GM19467 (cell line): Measurements from ENCODE around the gene C2CD4C.
"Not testable (repeated sequence)": the region's sequence is repeated elsewhere in the genome, so short reads cannot be mapped to it uniquely, and the experiment has no call there.

Experiments
- ATAC-seq: cut with Tn5 transposase; IDR thresholded peaks from one replicate; pipeline ENCODE4 v1.9.1; 2021; ENCODE audit warnings: mild to moderate bottlenecking, moderate library complexity; ENCODE audit not compliant: unreplicated experiment

C2CD4C gene

DNA sequence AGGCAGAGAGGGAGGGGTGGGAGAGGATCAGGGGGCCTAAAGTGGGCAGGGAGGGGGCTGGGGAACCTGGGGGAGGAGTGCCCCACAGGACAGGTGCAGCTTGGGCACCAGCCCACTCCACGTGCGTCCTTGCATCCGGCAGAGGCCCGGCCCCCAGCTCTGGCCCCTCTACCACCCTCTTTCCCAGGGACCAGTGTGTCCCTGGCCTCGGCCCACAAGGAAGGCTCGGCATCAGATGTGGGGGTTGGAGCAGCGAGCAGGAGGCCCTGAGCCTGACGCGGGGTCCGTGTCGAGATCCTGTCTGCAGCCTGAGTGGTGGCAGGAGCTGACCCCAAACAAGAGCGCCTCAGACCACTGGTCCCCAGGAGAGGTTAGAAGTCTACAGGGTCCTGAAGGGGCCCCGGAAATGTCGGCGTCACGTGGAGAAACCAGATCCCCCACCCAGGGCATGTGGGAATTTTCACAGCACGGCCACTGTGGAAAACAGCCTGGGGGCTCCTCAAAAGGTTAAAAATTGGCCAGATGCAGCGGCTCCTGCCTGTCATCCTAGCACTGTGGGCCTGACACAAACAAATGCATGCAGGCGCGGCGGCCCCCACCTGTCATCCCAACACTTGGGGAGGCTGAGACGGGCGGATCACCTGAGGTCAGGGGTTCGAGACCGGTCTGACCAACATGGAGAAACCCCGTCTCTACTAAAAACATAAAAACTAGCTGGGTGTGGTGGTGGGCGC lies 30.4 kb upstream of the C2CD4C start:
- no peak for ATAC-seq

- no peak for ATAC-seq
Measured at GRCh38 chr19:438416-438958, 29.5 kb upstream of the C2CD4C start.

DNA sequence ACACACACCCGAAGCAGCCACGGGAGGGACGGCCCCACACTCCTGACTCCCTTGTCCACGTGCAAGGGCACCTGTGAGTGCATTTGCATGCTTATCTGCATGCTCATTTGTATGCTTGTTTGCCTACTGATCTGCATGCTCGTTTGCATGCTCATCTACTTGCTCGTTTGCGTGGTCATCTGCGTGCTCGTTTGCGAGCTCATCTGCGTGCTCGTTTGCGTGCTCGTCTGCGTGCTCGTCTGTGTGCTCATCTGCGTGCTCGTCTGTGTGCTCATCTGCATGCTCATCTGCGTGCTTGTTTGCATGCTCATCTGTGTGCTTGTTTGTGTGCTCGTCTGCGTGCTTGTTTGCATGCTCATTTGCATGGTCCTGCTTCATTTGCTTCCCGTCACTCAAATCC lies 28.1 kb upstream of the C2CD4C start:
- ATAC-seq, result no peak

- no peak for ATAC-seq
Measured at GRCh38 chr19:436413-436950, 27.5 kb upstream of the C2CD4C start.

DNA sequence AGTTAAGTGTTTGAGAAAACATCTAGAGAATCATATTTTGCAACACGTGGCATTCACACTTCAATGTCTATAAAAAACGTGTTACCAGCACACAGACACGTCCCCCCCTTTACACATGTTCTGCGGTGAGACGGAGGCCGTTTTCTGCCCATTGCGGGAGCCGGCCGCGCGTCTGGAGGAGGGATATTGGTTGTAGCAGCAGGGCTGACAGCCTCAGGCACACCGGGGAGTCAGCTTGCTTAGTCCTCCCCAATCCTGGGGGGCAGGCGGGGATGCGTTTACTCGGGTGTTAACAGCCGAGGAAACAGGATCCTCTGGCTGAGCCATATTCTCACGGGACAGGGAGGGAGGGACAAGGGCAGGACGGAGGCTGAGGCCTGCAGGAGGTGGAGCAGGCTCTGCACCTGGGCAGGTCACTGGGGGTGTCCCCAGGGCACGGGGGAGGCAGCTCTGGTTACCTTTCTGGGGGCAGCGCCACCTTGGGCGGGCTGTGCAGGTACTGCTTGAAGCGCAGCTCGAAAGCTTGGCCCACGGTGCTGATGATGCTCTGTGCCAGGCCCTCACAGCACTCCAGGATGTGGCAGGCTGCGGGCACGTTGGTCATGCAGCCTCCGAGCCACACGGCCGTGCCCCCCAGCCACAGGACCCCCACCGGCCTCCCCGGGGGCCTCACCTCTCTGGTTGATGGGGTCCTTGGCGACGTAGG lies 26.9 kb upstream of the C2CD4C start:
- no peak for ATAC-seq

DNA sequence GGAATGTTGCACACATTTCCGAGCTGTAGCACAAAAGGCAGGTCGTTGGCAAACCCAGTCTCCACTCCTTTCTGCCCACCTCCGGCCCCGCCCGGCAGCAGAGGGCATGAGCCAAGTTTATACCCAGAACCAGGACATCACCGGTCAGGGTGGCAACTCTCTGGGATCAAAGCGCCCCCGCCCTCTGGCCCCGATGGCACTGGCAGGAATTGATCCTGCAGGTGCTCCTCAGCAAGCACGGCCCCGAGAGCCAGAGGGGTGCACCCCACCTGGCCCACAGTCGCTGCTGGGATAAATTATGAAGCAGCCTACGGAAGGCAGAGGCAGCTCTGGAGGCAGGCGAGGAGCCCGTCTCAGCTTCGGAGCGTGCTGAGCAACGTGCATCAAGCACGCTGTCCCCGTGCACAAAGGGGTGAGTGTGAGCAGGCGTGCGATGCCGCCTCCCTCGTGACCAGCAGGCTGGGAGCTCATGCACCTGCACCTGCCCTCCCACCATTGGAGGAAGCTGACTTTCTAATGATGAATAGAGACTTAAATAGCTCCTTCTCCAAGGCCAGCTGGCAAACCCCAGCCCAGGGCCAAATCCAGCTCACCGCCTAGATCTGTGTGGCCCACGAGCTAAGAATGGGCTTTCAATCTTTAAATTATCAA lies 26.2 kb upstream of the C2CD4C start:
- ATAC-seq, result no peak

GRCh38 chr19:434152-434960 lies 25.4 kb upstream of the C2CD4C start:
- ATAC-seq, result no peak

- no peak for ATAC-seq
Measured at GRCh38 chr19:430701-431100, 21.8 kb upstream of the C2CD4C start.

DNA sequence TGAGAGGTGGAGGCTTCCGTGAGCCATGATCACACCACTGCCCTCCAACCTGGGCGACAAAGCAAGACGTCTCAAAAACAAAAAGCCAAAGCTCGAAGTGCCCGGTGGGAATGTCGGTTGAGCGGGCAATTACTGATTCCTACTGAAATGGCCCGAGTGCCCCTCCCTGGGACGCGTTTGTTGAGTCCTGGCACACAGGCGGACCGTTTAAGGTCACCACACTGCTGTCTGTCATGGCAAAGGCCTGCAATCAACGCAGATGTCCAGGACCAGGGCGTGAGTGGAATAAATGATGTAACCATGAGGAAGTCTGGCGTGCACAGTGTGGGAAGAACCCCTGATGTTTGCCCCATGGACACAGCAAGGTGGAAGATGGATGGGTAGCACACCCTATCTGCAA lies 19.2 kb upstream of the C2CD4C start:
- ATAC-seq, result no peak

DNA sequence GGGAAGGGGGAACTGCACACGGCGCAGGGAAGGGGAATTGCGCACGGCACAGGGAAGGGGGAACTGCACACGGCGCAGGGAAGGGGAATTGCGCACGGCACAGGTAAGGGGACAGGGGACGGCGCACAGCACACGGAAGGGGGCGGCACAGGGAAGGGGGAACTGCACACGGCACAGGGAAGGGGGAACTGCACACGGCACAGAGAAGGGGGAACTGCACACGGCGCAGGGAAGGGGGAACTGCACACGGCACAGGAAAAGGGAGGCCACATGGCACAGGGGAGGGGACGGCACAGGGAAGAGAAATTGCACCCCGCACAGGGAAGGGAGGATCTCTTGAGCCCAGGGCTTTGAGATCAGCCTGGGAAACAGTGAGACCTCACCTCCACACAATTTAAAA lies 18.7 kb upstream of the C2CD4C start:
- not testable (repeated sequence) for ATAC-seq

GRCh38 chr19:426725-427445 lies 17.9 kb upstream of the C2CD4C start:
- ATAC-seq, result no peak

- ATAC-seq, result no peak
Measured at GRCh38 chr19:425056-425455, 16.1 kb upstream of the C2CD4C start.

DNA sequence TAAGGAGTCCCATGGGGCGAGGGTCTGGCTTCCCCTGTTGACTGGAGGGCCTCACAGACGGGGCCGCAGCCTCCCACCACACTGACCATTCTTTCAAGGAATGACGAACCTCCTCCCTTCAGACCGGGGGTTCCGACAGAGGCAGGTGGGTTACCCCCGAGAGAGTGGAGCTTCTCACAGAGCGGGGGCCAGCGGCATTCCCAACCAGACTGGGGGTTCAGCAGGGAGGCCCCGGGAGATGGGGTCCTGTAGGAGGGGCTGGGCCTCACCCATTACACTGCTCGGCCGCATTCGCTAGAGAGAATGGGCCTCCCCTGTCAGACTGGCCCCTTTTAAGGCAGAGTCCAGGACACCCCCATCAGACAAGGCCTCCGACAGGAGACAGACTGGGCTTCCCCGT lies 15.6 kb upstream of the C2CD4C start:
- no peak for ATAC-seq

GRCh38 chr19:423691-424466 lies 14.9 kb upstream of the C2CD4C start:
- ATAC-seq, result no peak

DNA sequence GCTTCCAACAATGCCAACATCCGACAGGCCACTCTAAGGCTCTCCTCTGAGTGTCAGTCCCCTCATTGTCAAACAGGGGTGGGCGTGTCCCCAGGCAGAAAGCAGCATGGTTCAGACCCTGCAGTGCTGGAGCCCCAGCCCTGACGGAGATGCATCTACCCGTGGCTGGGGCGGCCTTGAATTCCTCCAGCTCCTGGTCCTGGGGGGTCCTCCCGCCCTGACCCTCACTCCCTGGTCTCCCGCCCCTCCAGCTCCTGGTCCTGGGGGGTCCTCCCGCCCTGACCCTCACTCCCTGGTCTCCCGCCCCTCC lies 13.9 kb upstream of the C2CD4C start:
- ATAC-seq, result not testable (repeated sequence)

- no peak for ATAC-seq
Measured at GRCh38 chr19:422213-422916, 13.4 kb upstream of the C2CD4C start.

DNA sequence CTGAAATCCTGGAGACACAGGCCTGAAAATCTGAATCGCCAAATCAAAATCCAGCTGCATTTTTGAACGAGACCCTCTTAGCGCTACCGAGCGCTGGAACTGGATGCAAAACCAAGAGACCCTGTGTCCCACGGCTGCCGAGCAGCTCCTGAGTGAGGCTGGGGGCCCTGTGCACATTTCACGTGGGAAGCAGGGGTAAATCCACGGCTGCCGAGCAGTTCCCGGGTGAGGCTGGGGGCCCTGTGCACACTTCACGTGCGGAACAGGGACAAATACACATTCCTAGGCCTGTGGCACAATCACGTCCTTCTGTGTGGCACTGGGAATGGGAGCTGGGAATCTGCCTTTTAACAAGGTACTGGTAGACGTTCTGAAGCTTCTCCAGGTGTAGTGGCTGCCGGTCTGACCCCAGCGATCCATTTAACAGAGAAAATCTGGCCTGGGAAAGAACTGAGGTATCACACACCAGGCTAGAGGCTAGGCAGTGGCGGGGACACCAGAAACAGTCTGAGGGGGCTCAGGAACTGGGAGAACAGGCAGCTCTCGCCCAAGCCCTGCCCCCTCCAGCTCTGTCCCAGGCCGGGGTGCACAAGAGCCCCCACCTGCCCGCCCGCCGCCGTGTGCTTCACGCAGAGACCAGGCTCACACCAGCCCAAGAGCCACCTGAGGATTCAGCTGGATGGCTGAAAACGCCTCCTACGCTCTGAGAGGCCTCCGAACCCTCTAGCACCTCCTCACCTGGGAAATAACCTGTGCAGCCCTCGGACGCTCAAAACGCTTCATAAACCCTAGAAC lies 11.0 kb upstream of the C2CD4C start:
- ATAC-seq, result no peak
